GM18499 (cell line): Measurements from ENCODE around the gene HOXC9.

Source experiments
- ATAC-seq: cut with Tn5 transposase; IDR thresholded peaks from one replicate; pipeline ENCODE4 v1.9.1; 2021; ENCODE audit warnings: moderate number of reproducible peaks; ENCODE audit not compliant: insufficient read depth, unreplicated experiment

The HOXC9 gene

GRCh38 chr12:54010053-54010971 is 10.4 kb downstream of the HOXC9 start:
- ATAC-seq: no peak

- no peak for ATAC-seq
Measured at GRCh38 chr12:54010972-54011664, 11.2 kb downstream of the HOXC9 start.

- no peak for ATAC-seq
Measured at GRCh38 chr12:54011665-54012532, 11.9 kb downstream of the HOXC9 start.

GRCh38 chr12:54012631-54013409 is 12.9 kb downstream of the HOXC9 start:
- ATAC-seq: no peak

- ATAC-seq: no peak
Measured at GRCh38 chr12:54014377-54015017, 14.5 kb downstream of the HOXC9 start.

- ATAC-seq: no peak
Measured at GRCh38 chr12:54015018-54015931, 15.3 kb downstream of the HOXC9 start.

- no peak for ATAC-seq
Measured at GRCh38 chr12:54016051-54016450, 16.1 kb downstream of the HOXC9 start.

GRCh38 chr12:54016478-54016964 is 16.6 kb downstream of the HOXC9 start:
- ATAC-seq: no peak

- peak; percentile 28 for ATAC-seq
Measured at GRCh38 chr12:54017027-54017788, 17.2 kb downstream of the HOXC9 start.

GRCh38 chr12:54017878-54018467 is 18.0 kb downstream of the HOXC9 start:
- ATAC-seq: peak; percentile 28

- ATAC-seq: no peak
Measured at GRCh38 chr12:54018468-54018984, 18.6 kb downstream of the HOXC9 start.

- ATAC-seq: no peak
Measured at GRCh38 chr12:54019091-54019811, 19.3 kb downstream of the HOXC9 start.

- ATAC-seq: no peak
Measured at GRCh38 chr12:54019924-54020590, 20.1 kb downstream of the HOXC9 start.

- no peak for ATAC-seq
Measured at GRCh38 chr12:54020591-54021405, 20.8 kb downstream of the HOXC9 start.
